Stromal cell of bone marrow (primary cell): ENCODE measurements around the gene ECHS1.

Experiments used
- DNase-seq: peaks from one replicate; pipeline ENCODE4 v3.0.0-alpha.2; 2012; ENCODE audit warnings: low read depth

ECHS1 gene

GRCh38 chr10:133358162-133358924, 14.8 kb downstream of the ECHS1 start:
- DNase-seq = no peak

DNA sequence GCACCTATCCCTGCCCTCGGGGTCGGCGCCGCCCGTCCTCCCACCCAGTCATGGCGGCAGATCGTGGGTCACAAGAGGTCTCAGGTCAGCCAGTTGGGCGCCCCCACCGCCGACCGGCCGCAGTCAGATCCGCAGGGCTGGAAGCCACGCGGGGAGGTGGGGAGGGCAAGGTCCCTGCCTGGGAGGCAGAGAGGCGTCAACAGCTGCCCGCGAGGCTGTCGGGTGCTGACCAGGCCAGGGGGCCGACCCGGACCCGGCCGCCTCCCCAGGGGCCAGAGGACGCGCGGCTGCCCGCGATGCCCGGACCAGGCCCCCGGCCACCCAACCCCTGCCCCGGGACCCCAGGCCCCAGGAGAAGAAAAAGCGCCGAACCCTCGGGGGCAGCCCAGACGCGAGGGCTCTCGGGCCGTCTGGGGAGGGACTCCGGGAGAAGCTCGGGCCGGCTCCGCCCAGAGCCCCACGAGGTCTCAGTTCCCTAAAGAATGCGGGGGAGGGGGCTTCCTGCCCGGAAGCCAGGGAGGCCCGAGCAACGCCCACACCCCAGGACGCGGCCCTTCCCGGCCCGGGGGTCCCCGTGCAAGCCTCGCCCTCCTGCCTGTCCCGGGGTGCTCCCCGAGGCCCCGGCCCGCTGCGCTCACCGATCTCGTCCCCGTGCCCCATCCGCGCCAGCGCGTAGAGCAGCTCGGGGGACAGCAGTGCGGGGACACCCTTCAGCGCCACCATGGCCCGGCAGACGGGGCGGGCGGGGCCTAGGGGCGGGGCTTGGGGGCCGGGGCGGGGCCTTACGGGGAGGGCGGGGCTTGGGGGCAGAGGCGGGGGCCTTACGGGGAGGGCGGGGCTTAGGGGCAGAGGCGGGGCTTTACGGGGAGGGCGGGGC, 15.6 kb downstream of the ECHS1 start, which contains the start of gene FUOM:
Gene FUOM (minus strand): TSS at position 735 of the 877 bp plus-strand sequence. CDS start 12 bp downstream, at position 723.
- no peak for DNase-seq

DNA sequence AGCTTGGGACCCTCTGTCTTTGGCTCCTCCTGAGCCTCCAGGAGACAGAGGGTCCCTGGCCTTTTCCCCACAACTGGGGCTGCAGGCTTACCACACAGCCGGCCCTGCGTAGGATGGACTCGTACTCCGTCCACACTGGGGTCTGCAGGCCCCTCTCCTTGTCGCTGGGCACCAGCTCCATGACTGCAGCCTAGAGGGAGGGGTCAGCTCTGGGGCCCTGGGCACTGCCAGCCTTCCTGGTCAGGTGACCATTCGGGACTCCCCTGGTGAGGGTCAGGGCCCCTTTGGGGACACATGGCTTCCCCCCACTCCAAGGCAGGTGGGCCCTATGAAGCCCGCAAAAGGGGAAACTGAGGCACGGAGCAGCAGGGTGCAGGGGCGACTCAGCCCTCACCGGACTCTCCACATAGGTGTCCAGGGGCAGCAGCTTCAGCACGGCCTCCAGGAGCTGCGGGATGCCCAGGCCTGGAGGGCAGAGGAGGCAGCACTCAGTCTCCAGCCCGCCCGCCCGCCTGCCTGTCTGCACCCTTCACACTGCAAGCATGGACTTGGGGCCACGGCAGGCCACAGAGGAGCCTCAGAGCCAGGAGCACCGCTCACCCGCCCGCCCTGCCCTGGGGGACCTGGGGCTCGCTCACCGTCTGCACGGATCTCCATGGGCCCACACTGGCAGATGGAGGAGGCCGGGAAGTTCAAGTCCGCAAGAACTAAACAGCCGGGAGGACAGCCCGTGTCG, 16.4 kb downstream of the ECHS1 start:
- DNase-seq = no peak

DNA sequence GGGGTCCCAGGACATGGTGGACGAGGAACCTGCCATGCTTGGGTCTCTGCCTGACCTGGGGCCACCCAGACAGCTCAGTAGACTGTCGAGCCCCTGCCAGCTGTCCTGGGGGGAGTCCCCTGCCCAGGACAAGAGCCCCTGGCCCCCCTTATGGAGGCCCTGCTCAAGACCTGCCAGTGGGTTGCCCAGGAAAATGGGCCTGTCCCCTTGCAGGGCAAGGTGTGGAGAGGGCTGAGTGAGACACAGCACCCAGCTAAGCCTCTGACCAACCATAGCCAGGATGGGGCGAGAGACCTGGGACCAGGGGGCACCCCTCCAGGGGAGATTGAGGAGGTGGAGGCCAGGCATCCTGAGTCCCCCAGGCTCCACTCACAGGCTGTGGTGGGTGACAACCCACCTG, 17.2 kb downstream of the ECHS1 start:
- DNase-seq = no peak

GRCh38 chr10:133355266-133355665, 17.9 kb downstream of the ECHS1 start:
- no peak for DNase-seq

DNA sequence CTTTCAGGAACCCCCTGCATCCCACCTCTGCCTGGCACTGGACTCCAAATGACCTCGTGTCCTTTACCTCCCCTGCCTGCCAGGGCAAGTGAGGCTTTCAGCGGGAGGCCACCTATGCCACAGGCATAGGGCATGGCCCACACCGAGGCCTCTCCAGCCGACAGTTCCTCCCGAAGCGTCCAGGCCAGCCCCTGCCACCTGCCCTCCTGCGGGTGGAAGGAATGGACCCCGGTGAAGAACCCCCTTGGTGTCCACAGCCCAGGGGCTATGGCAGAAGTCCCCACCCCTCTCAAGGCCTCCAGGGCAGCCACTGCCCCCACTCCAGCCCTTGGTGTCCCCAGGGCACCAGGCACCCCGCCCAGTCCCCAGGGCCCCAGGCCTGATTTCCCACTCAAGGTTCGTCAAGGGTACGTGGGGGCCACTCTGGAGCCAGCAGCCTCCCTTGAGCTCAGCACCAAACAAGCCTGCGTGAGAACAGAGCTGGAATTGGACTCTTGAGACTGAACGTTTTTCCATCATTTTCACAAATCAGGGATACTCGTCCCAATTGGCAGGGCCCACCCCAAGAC, 18.4 kb downstream of the ECHS1 start:
- no peak for DNase-seq

DNA sequence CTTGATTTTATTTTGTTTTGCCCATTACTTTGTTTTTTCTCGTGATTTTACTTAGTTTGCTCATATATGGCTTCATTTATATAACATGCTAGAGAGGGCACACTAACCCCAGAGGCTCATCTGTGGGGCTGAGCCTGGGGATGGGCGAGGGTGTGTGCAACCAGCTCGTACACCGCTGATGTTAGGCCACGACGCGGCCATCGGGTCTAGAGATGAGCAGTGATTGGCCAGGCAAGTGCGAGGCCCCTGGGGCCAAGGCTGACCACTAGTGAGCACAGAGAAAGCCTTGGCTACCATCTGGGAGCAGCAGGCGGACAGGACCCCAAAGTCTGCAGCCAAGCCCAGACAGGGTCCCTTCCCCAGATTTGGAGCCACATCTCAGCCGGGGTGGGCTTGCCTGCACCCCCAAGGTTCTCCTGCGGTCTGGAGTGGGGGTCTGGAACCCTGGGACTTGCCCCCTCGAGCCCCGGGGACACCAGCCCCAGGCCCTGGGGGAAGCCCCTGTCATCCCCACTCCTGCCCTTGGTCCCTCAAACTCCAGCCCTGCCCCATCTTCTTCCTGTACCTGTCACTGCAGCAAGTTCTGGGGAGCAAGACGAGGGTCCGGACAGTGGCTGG, 19.1 kb downstream of the ECHS1 start:
- DNase-seq = no peak

DNA sequence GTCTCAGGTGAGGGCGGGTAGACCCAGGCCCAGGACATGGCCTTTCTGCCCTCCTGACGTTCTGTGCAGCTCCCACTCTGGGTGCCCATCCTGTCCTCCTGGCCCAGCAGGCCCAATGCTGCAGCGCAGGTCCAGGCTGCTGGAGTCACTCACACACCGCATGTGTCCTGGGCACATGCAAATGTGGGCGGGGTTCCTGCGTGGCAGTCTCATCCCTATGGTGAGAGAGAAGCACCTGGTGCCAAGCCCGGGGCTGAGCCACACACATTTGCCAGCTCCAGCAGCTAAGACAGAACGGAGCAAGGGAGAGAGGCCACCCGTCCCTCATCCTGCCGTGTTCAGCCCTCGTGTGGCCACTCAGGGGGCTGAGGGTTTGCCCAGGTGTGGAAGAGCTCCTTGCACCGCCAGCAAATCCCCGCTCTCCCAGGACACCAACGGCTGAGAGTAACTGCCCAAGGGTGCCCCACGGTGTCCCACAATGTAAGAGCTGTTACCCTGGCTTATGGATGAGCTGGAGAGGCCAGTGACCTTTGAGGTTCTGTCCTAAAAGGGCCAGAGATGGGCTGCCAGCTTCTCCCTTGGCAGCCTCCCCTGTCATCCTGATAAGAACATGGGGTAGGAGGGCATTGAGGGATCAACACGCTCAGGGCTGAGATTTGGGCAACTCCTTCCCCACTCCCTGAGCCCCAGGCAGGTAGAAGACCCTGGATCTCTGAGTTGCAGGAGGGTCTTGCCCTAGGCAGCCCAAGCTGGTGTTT, 19.8 kb downstream of the ECHS1 start:
- DNase-seq = no peak

DNA sequence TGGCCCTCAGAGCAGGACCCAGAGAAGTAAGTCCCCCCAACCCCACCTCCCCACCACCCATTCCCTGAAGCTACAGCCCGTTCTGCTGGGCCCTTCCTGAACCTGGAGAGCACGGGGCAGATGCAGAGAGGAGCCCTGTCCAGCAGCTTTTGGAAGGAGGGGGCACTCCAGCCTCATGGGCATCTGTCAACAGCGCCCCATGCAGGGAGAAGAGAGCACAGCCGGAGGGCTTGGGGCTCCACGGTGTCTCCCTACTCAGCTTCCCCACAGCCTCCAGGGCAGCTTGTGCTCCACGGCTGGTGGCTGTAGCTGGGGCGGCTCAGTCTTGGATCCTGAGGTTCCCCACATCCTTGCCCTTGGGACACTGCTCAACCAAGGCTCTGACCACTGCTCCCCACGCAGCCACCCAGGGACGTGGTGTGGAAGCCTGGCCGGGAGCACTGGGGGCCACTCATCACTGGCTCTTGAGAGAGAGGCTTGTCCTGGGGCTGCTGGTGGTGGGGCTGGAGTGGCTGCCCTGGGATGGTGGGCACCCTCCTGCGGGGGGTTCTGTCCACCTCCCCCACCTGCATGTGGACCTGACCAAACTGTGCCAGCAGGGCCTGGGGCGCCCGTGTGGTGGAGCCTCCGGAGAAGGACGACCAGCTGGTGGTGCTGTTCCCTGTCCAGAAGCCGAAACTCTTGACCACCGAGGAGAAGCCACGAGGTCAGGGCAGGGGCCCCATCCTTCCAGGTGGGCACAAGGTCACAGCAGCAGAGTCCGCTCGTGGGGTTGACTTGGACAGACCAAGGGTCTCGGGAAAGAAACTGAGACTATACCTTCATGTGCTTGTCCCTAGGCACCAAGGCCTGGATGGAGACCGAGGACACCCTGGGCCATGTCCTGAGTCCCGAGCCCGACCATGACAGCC, 21.5 kb downstream of the ECHS1 start:
- no peak for DNase-seq

GRCh38 chr10:133350950-133351329, 22.2 kb downstream of the ECHS1 start:
- no peak for DNase-seq

GRCh38 chr10:133350283-133350949, 22.7 kb downstream of the ECHS1 start:
- DNase-seq = no peak

GRCh38 chr10:133349577-133350011, 23.6 kb downstream of the ECHS1 start:
- no peak for DNase-seq

GRCh38 chr10:133349160-133349568, 24.0 kb downstream of the ECHS1 start:
- DNase-seq = no peak

DNA sequence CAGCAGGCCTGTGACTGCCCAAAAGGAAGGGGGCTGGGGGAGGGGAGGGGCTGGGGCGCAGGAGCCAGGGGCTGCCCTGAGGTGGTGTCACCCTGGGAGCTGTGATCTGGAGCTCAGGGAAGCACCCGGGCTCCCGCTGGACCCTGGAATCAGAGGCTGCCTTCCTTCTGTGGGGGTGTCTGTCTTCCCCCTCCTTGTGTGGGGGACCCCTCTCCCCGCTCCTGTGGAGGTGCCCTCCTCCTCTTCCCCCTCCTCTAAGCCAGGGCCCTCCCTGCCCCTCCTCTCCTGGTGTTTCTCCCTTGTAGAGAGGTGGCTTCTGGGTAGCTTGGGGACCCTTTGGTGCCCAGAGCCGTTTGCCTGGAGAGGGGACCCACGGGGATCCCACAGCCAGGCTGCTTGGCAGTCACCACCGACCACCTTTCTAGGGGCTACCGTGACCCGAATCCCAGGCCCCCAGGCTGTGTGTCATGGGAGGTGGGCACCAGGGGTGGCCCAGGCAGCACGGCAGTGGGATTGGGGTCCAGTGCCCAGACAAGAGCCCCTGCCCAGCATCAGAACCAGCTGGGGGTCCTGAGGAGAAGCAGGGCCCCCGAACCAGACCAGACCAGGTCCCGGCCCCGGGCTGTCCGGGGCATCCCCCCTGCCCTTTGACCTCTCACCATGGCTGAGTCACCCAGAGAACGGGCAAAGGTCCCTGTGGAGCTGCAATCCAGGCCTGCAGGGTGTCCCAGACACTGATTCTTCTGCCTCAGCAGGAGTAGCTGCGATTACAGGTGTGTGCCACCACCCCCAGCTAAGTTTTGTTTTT, 25.2 kb downstream of the ECHS1 start:
- DNase-seq = no peak

- no peak for DNase-seq
These were observed 26.7 kb downstream of the ECHS1 start for GRCh38 chr10:133346413-133346812.

DNA sequence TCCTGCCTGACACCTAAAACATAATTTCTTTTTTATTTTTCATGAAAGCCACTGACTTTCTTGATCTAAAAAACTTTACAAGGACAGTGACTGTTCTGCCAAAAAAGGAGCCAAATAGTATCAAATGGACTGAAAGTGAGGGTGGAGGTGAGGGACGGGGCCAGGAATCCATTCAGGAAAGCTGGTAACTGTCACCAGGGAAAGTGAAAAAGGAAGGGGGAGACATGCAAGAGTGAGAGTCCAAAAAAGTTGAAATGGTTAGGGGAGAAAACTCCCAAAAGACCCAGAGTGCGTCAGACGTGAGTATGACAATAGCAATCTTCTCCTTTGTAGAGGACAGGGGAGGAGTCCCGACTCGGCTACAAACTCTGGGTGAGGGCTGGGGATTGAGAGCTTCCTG, 28.9 kb downstream of the ECHS1 start:
- no peak for DNase-seq

- no peak for DNase-seq
These were observed 29.6 kb downstream of the ECHS1 start for GRCh38 chr10:133343558-133343957.

GRCh38 chr10:133342942-133343341, 30.2 kb downstream of the ECHS1 start:
- DNase-seq = no peak
